ENCODE results near the gene SCART1. TPM values are rescaled to one million over a fixed set of nuclear protein-coding genes. Genes with fewer than 3 reads are reported as not detected.

The SCART1 gene
- total and polyA plus RNA-seq, 10 of the 15 experiments (the other 5 are each of a cell fraction or from before 2014, with no cell fraction given): 0.05 to 22.0 (median 0.58) TPM

DNA sequence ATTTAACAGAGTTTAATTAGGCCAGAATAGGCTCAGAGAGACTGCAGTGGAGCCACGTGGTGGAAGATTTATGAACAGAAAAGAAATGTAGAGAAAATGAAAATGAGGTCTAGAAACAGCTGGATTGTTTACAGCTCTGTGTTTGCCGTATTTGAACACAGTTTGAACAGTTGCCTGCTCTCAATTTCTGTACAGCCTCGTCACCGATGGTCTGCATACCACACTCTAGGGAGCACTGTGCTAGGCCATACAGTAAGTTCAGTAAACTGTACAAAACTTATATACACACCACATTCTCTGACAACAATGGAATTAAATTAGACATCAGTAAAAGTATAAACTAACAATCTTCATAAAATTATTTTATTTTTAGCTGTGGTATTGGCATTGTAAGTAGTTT lies 62.3 kb downstream of the SCART1 start:
- in situ Hi-C loops (cut with MboI): no loop called here
- Histone ChIP-seq H3K36me3 (ENCODE audit: control insufficient read depth in 2 of 2, insufficient read depth in 2 of 2, low read length in 1 of 2) (no peaks in the 10 kb centered on the region), H3K27me3 (replicated peaks in 1 of 2; ENCODE audit: control insufficient read depth in 2 of 2, insufficient read depth in 2 of 2, low read length in 1 of 2) (no peaks in the 10 kb centered on the region; a peak in 1 of 4 replicates), H3K9ac (ENCODE audit: control insufficient read depth, insufficient read depth, low read length) (no peak overlapping the region), H2AFZ (ENCODE audit: control insufficient read depth, low read depth, low read length) (no peak overlapping the region), H3K4me1 (ENCODE audit: control insufficient read depth, insufficient read depth, low read length) (no peaks in the 10 kb centered on the region), H3K9me3 (replicated peaks; ENCODE audit: control insufficient read depth, insufficient read depth, low read length) (no peaks in the 10 kb centered on the region; the same call in 2 of the 3 replicates), H3K4me3 (no peak overlapping the region), H3K79me2 (ENCODE audit: control insufficient read depth, insufficient read depth, low read length) (no peaks in the 10 kb centered on the region), H3K27ac (ENCODE audit: control insufficient read depth, insufficient read depth) (no peak overlapping the region), H3K4me2 (ENCODE audit: control insufficient read depth, insufficient read depth) (no peak overlapping the region), H4K20me1 (ENCODE audit: control insufficient read depth, insufficient read depth) (no peaks in the 10 kb centered on the region)
- intact Hi-C loops (cut with micrococcal nuclease; ENCODE audit: unreplicated experiment): no loop called here
- RAD21 ChIA-PET (ENCODE audit: unreplicated experiment): no interaction called here
- FAIRE-seq: no peak
- ATAC-seq: no peak
- TF ChIP-seq SIX5 (IDR thresholded peaks at IDR 0.05; ENCODE audit: low read depth, low read length, severe bottlenecking) (no peak), ZNF24 (IDR thresholded peaks at IDR 0.05) (no peak), GABPA (IDR thresholded peaks at IDR 0.05; ENCODE audit: low read depth) (no peak), ZNF274 (IDR thresholded peaks at IDR 0.05; ENCODE audit: insufficient read depth, insufficient read length) (no peak), HDGF (IDR thresholded peaks at IDR 0.05) (no peak), CREB1 (IDR thresholded peaks at IDR 0.05; ENCODE audit: low read depth) (no peak), ASH2L (IDR thresholded peaks at IDR 0.05; ENCODE audit: borderline replicate concordance, low read depth) (no peak), FOXK2 (IDR thresholded peaks at IDR 0.05) (no peak), MTA2 (IDR thresholded peaks at IDR 0.05; ENCODE audit: low read depth) (no peak)
- TF ChIP-seq, protein P1, sequence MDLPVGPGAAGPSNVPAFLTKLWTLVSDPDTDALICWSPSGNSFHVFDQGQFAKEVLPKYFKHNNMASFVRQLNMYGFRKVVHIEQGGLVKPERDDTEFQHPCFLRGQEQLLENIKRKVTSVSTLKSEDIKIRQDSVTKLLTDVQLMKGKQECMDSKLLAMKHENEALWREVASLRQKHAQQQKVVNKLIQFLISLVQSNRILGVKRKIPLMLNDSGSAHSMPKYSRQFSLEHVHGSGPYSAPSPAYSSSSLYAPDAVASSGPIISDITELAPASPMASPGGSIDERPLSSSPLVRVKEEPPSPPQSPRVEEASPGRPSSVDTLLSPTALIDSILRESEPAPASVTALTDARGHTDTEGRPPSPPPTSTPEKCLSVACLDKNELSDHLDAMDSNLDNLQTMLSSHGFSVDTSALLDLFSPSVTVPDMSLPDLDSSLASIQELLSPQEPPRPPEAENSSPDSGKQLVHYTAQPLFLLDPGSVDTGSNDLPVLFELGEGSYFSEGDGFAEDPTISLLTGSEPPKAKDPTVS (IDR thresholded peaks at IDR 0.05; ENCODE audit: low read depth, low read length): no peak
- TF ChIP-seq, protein P2, sequence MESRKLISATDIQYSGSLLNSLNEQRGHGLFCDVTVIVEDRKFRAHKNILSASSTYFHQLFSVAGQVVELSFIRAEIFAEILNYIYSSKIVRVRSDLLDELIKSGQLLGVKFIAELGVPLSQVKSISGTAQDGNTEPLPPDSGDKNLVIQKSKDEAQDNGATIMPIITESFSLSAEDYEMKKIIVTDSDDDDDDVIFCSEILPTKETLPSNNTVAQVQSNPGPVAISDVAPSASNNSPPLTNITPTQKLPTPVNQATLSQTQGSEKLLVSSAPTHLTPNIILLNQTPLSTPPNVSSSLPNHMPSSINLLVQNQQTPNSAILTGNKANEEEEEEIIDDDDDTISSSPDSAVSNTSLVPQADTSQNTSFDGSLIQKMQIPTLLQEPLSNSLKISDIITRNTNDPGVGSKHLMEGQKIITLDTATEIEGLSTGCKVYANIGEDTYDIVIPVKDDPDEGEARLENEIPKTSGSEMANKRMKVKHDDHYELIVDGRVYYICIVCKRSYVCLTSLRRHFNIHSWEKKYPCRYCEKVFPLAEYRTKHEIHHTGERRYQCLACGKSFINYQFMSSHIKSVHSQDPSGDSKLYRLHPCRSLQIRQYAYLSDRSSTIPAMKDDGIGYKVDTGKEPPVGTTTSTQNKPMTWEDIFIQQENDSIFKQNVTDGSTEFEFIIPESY (IDR thresholded peaks at IDR 0.05): no peak
- TF ChIP-seq, protein P3, sequence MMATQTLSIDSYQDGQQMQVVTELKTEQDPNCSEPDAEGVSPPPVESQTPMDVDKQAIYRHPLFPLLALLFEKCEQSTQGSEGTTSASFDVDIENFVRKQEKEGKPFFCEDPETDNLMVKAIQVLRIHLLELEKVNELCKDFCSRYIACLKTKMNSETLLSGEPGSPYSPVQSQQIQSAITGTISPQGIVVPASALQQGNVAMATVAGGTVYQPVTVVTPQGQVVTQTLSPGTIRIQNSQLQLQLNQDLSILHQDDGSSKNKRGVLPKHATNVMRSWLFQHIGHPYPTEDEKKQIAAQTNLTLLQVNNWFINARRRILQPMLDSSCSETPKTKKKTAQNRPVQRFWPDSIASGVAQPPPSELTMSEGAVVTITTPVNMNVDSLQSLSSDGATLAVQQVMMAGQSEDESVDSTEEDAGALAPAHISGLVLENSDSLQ (IDR thresholded peaks at IDR 0.05): no peak
- TF ChIP-seq, protein P4, sequence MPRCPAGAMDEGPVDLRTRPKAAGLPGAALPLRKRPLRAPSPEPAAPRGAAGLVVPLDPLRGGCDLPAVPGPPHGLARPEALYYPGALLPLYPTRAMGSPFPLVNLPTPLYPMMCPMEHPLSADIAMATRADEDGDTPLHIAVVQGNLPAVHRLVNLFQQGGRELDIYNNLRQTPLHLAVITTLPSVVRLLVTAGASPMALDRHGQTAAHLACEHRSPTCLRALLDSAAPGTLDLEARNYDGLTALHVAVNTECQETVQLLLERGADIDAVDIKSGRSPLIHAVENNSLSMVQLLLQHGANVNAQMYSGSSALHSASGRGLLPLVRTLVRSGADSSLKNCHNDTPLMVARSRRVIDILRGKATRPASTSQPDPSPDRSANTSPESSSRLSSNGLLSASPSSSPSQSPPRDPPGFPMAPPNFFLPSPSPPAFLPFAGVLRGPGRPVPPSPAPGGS (IDR thresholded peaks at IDR 0.05; ENCODE audit: borderline replicate concordance, insufficient read depth, low read depth, low read length, poor library complexity, severe bottlenecking): no peak
- CTCF ChIA-PET: interaction anchor here (0.6 to 1.2 kb wide), 3 partner anchors 13 to 77 kb away, joined by 3 read pairs; no protein-coding TSS in a partner anchor
- no TSS peak for BruUV-seq (replicated peaks)
- no peak for DNase-seq (ENCODE audit: low read depth, low spot score)
- POLR2A ChIA-PET: no interaction called here
- SMC1A ChIA-PET (ENCODE audit: uncharacterized antibody, unreplicated experiment): interaction anchor here (0.7 to 1.0 kb wide), 2 partner anchors 23 to 105 kb away, joined by 3 read pairs; no protein-coding TSS in a partner anchor
- WGBS (ENCODE audit: insufficient coverage, insufficient replicate concordance, low lambda C conversion rate, missing lambda C conversion rate): 0% methylated on average over 4 of the region's 4 CpGs
